Stimulated activated CD8-positive, alpha-beta memory T cell treated with anti-CD3 and anti-CD28 coated beads, Interleukin-15, amount 100 ng/mL, for 4 hours (primary cell): ENCODE measurements around the gene AMMECR1L.
"Not testable (repeated sequence)": the region's sequence is repeated elsewhere in the genome, so short reads cannot be mapped to it uniquely, and the experiment has no call there.

ENCODE experiments used
- DNase-seq, 2 donors: peaks; one replicate each; pipeline ENCODE4 v3.0.0-alpha.2; 2020; ENCODE audit warnings: low read depth in 2 of 2

AMMECR1L gene

GRCh38 chr2:127841466-127842178 is 44.1 kb downstream of the AMMECR1L start:
- no peak for DNase-seq

GRCh38 chr2:127840893-127841292 is 44.9 kb downstream of the AMMECR1L start:
- DNase-seq: no peak

GRCh38 chr2:127834951-127835350 is 50.8 kb downstream of the AMMECR1L start:
- DNase-seq: no peak

- peak; percentile 17 to 42 for DNase-seq
These were observed 55.9 kb downstream of the AMMECR1L start for GRCh38 chr2:127829845-127830246.

- DNase-seq: not testable (repeated sequence)
These were observed 59.0 kb downstream of the AMMECR1L start for GRCh38 chr2:127826708-127827107.

- DNase-seq: no peak
These were observed 59.7 kb downstream of the AMMECR1L start for GRCh38 chr2:127826047-127826446.

- DNase-seq: no peak
These were observed 65.6 kb downstream of the AMMECR1L start for GRCh38 chr2:127820080-127820668.

- no peak for DNase-seq
These were observed 66.8 kb downstream of the AMMECR1L start for GRCh38 chr2:127818794-127819425.

- no peak for DNase-seq
These were observed 67.5 kb downstream of the AMMECR1L start for GRCh38 chr2:127818241-127818640.

GRCh38 chr2:127814677-127815076 is 71.1 kb downstream of the AMMECR1L start:
- DNase-seq: no peak

GRCh38 chr2:127812441-127812840 is 73.3 kb downstream of the AMMECR1L start:
- not testable (repeated sequence) for DNase-seq
